Right lobe of liver (tissue), 6 donors: Measurements from ENCODE around the gene ABCF2. TPM values are rescaled to one million over a fixed set of nuclear protein-coding genes. Genes with fewer than 3 reads are reported as not detected.

Source experiments
- ATAC-seq, 4 donors: fragments of 200-7000 bp; cut with Tn5 transposase; one replicate each; pipeline ENCODE4 v1.9.1; 2020; ENCODE audit warnings: mild to moderate bottlenecking in 4 of 4, moderate library complexity in 4 of 4
- DNase-seq, 3 donors: peaks; one replicate each; pipeline ENCODE4 v3.0.0-alpha.2; 2020
- H3K27ac ChIP-seq, 3 donors: fragments of 200-600 bp; one replicate each; pipeline ENCODE4 v1.8.0; 2022
- H3K27me3 ChIP-seq, 2 donors: fragments of 200-600 bp; one replicate each; pipeline ENCODE4 v1.8.0; 2022
- H3K36me3 ChIP-seq, 4 donors: fragments of 200-600 bp; sonication (generic) in 1 of 4; one replicate each; pipeline versions ENCODE4 v1.5.1 to v1.8.0; 2017 to 2022; ENCODE audit warnings: control low read depth in 1 of 4
- H3K4me1 ChIP-seq, 4 donors: fragments of 200-600 bp; sonication (generic) in 1 of 4; one replicate each; pipeline versions ENCODE4 v1.5.1 to v1.8.0; 2017 to 2022; ENCODE audit warnings: control low read depth in 1 of 4
- H3K4me3 ChIP-seq, 3 donors: fragments of 200-600 bp; one replicate each; pipeline ENCODE4 v1.8.0; 2022
- H3K9me3 ChIP-seq, 4 donors: fragments of 200-600 bp; sonication (generic) in 1 of 4; one replicate each; pipeline versions ENCODE4 v1.5.1 to v1.8.0; 2017 to 2022; ENCODE audit warnings: control low read depth in 1 of 4
- CTCF ChIP-seq, 4 donors: fragments of 200-600 bp in 3 of 4; fragments of 450-650 bp in 1 of 4; IDR thresholded peaks; one replicate each; pipeline versions ENCODE4 v1.5.1 to v1.8.0; 2016 to 2022; ENCODE audit warnings: antibody characterized with exemption in 4 of 4, mild to moderate bottlenecking in 2 of 4
- POLR2A ChIP-seq: fragments of 450-650 bp; IDR thresholded peaks from one replicate; pipeline ENCODE4 v1.6.1; 2017; ENCODE audit warnings: antibody characterized with exemption, mild to moderate bottlenecking
- WGBS: methylation state at CpG from one replicate; pipeline ENCODE4 v1.1.6; 2018; ENCODE audit warnings: low coverage, low lambda C conversion rate; ENCODE audit not compliant: insufficient coverage; ENCODE audit errors: missing lambda C conversion rate; 5-methylcytosine and 5-hydroxymethylcytosine counted together
- intact Hi-C, 2 donors: fragments of 100-400 bp; cut with DNase I; formaldehyde crosslinking; loops; one replicate each; pipeline versions ENCODE4 v1.11.2 to v1.14.1; 2022
- total RNA-seq, 6 experiments: library from RNA; depleted of rRNA in 2 of 6; stranded (reverse); fragments of >200 nt in 2 of 6; fragmentation: NEBNext Ultra II Directional in 3 of 6; extraction: Animal tissue kit (Norgen Biotek cat#: 25700) in 3 of 6; gene quantifications; one replicate each; pipeline versions ENCODE4 v1.1.0 to v1.2.4, GENCODE V29; 2016 to 2023
- donor health status: DM: no; HTN: yes; CAD: no.
- donor health status: DM: no; HTN: no; CAD: no.
- donor health status: DM: no; HTN: no; CAD: no.
- donor health status: DM: no; HTN: yes; CAD: no.
- donor health status: DM: no; HTN: yes; CAD: no.

Gene ABCF2
- total RNA-seq, 6 experiments from 2014 or later: 7.3 to 22.3 (median 11.4) TPM

- intact Hi-C loops: no loop called here
- Histone ChIP-seq H3K36me3 (no peaks in the 10 kb centered on the region), H3K9me3 (no peaks in the 10 kb centered on the region), H3K27ac (no peak overlapping the region), H3K27me3 (no peaks in the 10 kb centered on the region), H3K4me1 (peaks cover 0 to 3% (median 0%) of the 10 kb centered on the region in 4 donors), H3K4me3 (no peak overlapping the region)
- WGBS: 28% methylated on average over 10 of the region's 11 CpGs
- DNase-seq: no peak
- no peak for ATAC-seq
- TF ChIP-seq POLR2A: no peak
- TF ChIP-seq CTCF (IDR thresholded peaks at IDR 0.05): no peak
Measured at GRCh38 chr7:151254851-151255250, 27.8 kb upstream of the ABCF2 start.

- no peaks in the 10 kb centered on the region for H3K9me3 ChIP-seq
- no peak overlapping the region for H3K4me3 ChIP-seq
- TF ChIP-seq CTCF (IDR thresholded peaks at IDR 0.05) (no peak), POLR2A (no peak)
- no peak for DNase-seq
- no peaks in the 10 kb centered on the region for H3K27me3 ChIP-seq
- H3K36me3 ChIP-seq: no peaks in the 10 kb centered on the region
- no peak overlapping the region for H3K27ac ChIP-seq
- no CpG with 5 or more reads among the region's 7 CpGs for WGBS
- no peak for ATAC-seq
- peaks cover 0 to 4% (median 0%) of the 10 kb centered on the region in 4 donors for H3K4me1 ChIP-seq
- intact Hi-C loops: no loop called here
Measured at GRCh38 chr7:151254316-151254715, 27.3 kb upstream of the ABCF2 start.

- intact Hi-C loops: no loop called here
- 38% methylated on average over 3 of the region's 17 CpGs for WGBS
- TF ChIP-seq CTCF (IDR thresholded peaks at IDR 0.05): no peak
- no peak for TF ChIP-seq POLR2A
- ATAC-seq: no peak
- H3K9me3 ChIP-seq: no peaks in the 10 kb centered on the region
- peaks cover 0 to 13% (median 0%) of the 10 kb centered on the region in 4 donors for H3K4me1 ChIP-seq
- no peak for DNase-seq
- H3K4me3 ChIP-seq: no peak overlapping the region
- no peaks in the 10 kb centered on the region for H3K27me3 ChIP-seq
- no peak overlapping the region for H3K27ac ChIP-seq
- no peaks in the 10 kb centered on the region for H3K36me3 ChIP-seq
Measured at GRCh38 chr7:151252961-151253711, 26.1 kb upstream of the ABCF2 start.

GRCh38 chr7:151252561-151252835 is 25.5 kb upstream of the ABCF2 start:
- H3K36me3 ChIP-seq: no peaks in the 10 kb centered on the region
- DNase-seq (peak in 1 of 3 donors; percentile 48), ATAC-seq (no peak)
- H3K27me3 ChIP-seq: no peaks in the 10 kb centered on the region
- WGBS: 47% methylated on average over 4 of the region's 9 CpGs
- H3K4me1 ChIP-seq: peaks cover 0 to 15% (median 0%) of the 10 kb centered on the region in 4 donors
- peak overlapping the region in 1 of 3 donors; percentile 13 for H3K27ac ChIP-seq
- no peak for TF ChIP-seq POLR2A
- no peak for TF ChIP-seq CTCF (IDR thresholded peaks at IDR 0.05)
- peak overlapping the region in 2 of 3 donors; percentile 39 to 42 for H3K4me3 ChIP-seq
- intact Hi-C loops: no loop called here
- H3K9me3 ChIP-seq: no peaks in the 10 kb centered on the region
